ENCODE results near the gene DNAJC11.

DNAJC11 gene

DNA sequence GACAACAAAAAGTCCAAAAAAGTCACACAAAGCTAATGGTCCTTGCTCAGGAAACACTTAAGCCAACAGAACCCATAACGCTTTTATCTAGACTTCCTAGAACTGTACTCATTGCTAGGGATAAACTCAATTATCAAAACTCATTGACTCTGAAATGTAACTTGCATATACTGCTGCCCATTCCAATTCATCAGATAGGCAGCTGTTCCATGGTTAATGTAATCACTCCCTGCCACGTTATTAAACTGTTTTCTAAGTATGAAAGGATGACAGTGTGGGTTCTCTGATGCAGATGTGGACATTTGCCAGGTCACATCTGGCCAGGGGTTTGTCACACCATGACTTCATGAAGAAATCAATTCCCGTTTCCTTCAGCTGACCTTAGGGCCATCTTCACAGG is 30.3 kb upstream of the DNAJC11 start:
- no peak overlapping the region for H2AFZ ChIP-seq (ENCODE audit: low read depth, low read length)
- TF ChIP-seq, protein P1, sequence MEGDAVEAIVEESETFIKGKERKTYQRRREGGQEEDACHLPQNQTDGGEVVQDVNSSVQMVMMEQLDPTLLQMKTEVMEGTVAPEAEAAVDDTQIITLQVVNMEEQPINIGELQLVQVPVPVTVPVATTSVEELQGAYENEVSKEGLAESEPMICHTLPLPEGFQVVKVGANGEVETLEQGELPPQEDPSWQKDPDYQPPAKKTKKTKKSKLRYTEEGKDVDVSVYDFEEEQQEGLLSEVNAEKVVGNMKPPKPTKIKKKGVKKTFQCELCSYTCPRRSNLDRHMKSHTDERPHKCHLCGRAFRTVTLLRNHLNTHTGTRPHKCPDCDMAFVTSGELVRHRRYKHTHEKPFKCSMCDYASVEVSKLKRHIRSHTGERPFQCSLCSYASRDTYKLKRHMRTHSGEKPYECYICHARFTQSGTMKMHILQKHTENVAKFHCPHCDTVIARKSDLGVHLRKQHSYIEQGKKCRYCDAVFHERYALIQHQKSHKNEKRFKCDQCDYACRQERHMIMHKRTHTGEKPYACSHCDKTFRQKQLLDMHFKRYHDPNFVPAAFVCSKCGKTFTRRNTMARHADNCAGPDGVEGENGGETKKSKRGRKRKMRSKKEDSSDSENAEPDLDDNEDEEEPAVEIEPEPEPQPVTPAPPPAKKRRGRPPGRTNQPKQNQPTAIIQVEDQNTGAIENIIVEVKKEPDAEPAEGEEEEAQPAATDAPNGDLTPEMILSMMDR (IDR thresholded peaks at IDR 0.05; ENCODE audit: low read depth, low read length), result no peak
- TF ChIP-seq EZH2phosphoT487 (IDR thresholded peaks at IDR 0.05; ENCODE audit: low read depth), result no peak
- H3K4me2 ChIP-seq (ENCODE audit: low read length), result no peak overlapping the region
- no peaks in the 10 kb centered on the region for H3K36me3 ChIP-seq (replicated peaks; ENCODE audit: low read depth, low read length)
- no peak overlapping the region for H3K4me3 ChIP-seq (ENCODE audit: low read length)
- no peak overlapping the region for H3K27ac ChIP-seq (ENCODE audit: low read length)
- H3K79me2 ChIP-seq (ENCODE audit: low read length), result no peaks in the 10 kb centered on the region
- H3K27me3 ChIP-seq (ENCODE audit: low read depth, low read length), result no peaks in the 10 kb centered on the region
- no peaks in the 10 kb centered on the region for H4K20me1 ChIP-seq (ENCODE audit: insufficient read depth, low read length)
- no peaks in the 10 kb centered on the region for H3K9me3 ChIP-seq (ENCODE audit: insufficient read depth, low read length)
- no peaks in the 10 kb centered on the region for H3K4me1 ChIP-seq (ENCODE audit: low read length)
- H3K9ac ChIP-seq (ENCODE audit: low read length), result no peak overlapping the region

- H3K9me3 ChIP-seq (ENCODE audit: insufficient read depth, low read length), result no peaks in the 10 kb centered on the region
- no peaks in the 10 kb centered on the region for H3K79me2 ChIP-seq (ENCODE audit: low read length)
- no peaks in the 10 kb centered on the region for H3K27me3 ChIP-seq (ENCODE audit: low read depth, low read length)
- no peaks in the 10 kb centered on the region for H4K20me1 ChIP-seq (ENCODE audit: insufficient read depth, low read length)
- no peak for TF ChIP-seq EZH2phosphoT487 (IDR thresholded peaks at IDR 0.05; ENCODE audit: low read depth)
- TF ChIP-seq, protein P1 (IDR thresholded peaks at IDR 0.05; ENCODE audit: low read depth, low read length), result no peak
- no peak overlapping the region for H3K9ac ChIP-seq (ENCODE audit: low read length)
- H3K27ac ChIP-seq (ENCODE audit: low read length), result no peak overlapping the region
- no peaks in the 10 kb centered on the region for H3K36me3 ChIP-seq (replicated peaks; ENCODE audit: low read depth, low read length)
- no peaks in the 10 kb centered on the region for H3K4me1 ChIP-seq (ENCODE audit: low read length)
- H3K4me3 ChIP-seq (ENCODE audit: low read length), result no peak overlapping the region
- H2AFZ ChIP-seq (ENCODE audit: low read depth, low read length), result no peak overlapping the region
- H3K4me2 ChIP-seq (ENCODE audit: low read length), result no peak overlapping the region
Observed at GRCh38 chr1:6730880-6731279, 29.3 kb upstream of the DNAJC11 start.

DNA sequence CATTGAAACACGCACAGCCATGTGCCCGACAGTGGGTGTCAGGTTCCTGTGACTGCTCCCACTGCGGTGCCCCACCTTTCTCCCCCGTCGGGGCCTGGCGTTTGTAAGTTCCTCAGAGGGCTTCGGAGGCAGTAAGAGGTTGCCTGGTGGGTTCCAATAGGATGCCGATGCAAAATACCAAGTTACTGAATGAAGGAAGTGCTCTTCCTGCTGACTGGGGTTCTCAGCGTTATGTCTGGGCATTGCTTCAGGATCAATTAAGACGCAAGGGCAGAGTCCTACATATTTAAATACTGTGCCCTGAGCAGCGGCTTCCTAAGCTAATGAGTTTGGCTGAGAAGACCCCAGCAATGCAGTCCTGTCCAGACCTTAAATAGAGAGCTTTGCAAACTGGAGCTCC is 28.9 kb upstream of the DNAJC11 start:
- Histone ChIP-seq H3K9me3 (ENCODE audit: insufficient read depth, low read length) (no peaks in the 10 kb centered on the region), H3K4me3 (ENCODE audit: low read length) (no peak overlapping the region), H3K79me2 (ENCODE audit: low read length) (no peaks in the 10 kb centered on the region), H3K36me3 (replicated peaks; ENCODE audit: low read depth, low read length) (no peaks in the 10 kb centered on the region), H3K27me3 (ENCODE audit: low read depth, low read length) (no peaks in the 10 kb centered on the region), H3K27ac (ENCODE audit: low read length) (no peak overlapping the region), H3K4me1 (ENCODE audit: low read length) (no peaks in the 10 kb centered on the region), H4K20me1 (ENCODE audit: insufficient read depth, low read length) (no peaks in the 10 kb centered on the region), H3K9ac (ENCODE audit: low read length) (no peak overlapping the region), H3K4me2 (ENCODE audit: low read length) (no peak overlapping the region), H2AFZ (ENCODE audit: low read depth, low read length) (no peak overlapping the region)
- no peak for TF ChIP-seq EZH2phosphoT487 (IDR thresholded peaks at IDR 0.05; ENCODE audit: low read depth)

GRCh38 chr1:6727535-6727934 is 25.9 kb upstream of the DNAJC11 start:
- Histone ChIP-seq H3K27ac (ENCODE audit: low read length) (no peak overlapping the region), H3K9me3 (ENCODE audit: insufficient read depth, low read length) (no peaks in the 10 kb centered on the region), H3K79me2 (ENCODE audit: low read length) (no peaks in the 10 kb centered on the region), H3K27me3 (ENCODE audit: low read depth, low read length) (no peaks in the 10 kb centered on the region), H2AFZ (ENCODE audit: low read depth, low read length) (peak overlapping the region; percentile 87; the same call in 1 of the 2 replicates), H3K4me2 (ENCODE audit: low read length) (peak overlapping the region; percentile 40), H3K4me3 (ENCODE audit: low read length) (peak overlapping the region; percentile 48), H3K4me1 (ENCODE audit: low read length) (no peaks in the 10 kb centered on the region), H3K36me3 (replicated peaks; ENCODE audit: low read depth, low read length) (no peaks in the 10 kb centered on the region), H4K20me1 (ENCODE audit: insufficient read depth, low read length) (no peaks in the 10 kb centered on the region), H3K9ac (ENCODE audit: low read length) (no peak overlapping the region)
- TF ChIP-seq, protein P1 (IDR thresholded peaks at IDR 0.05; ENCODE audit: low read depth, low read length), result peak; percentile 80
- no peak for TF ChIP-seq EZH2phosphoT487 (IDR thresholded peaks at IDR 0.05; ENCODE audit: low read depth)

- Histone ChIP-seq H3K36me3 (replicated peaks; ENCODE audit: low read depth, low read length) (no peaks in the 10 kb centered on the region), H2AFZ (ENCODE audit: low read depth, low read length) (no peak overlapping the region), H3K79me2 (ENCODE audit: low read length) (no peaks in the 10 kb centered on the region), H4K20me1 (ENCODE audit: insufficient read depth, low read length) (no peaks in the 10 kb centered on the region), H3K9ac (ENCODE audit: low read length) (no peak overlapping the region), H3K4me1 (ENCODE audit: low read length) (no peaks in the 10 kb centered on the region), H3K4me2 (ENCODE audit: low read length) (no peak overlapping the region), H3K9me3 (ENCODE audit: insufficient read depth, low read length) (no peaks in the 10 kb centered on the region), H3K27me3 (ENCODE audit: low read depth, low read length) (no peaks in the 10 kb centered on the region), H3K27ac (ENCODE audit: low read length) (no peak overlapping the region), H3K4me3 (ENCODE audit: low read length) (no peak overlapping the region)
- no peak for TF ChIP-seq EZH2phosphoT487 (IDR thresholded peaks at IDR 0.05; ENCODE audit: low read depth)
- TF ChIP-seq, protein P1 (IDR thresholded peaks at IDR 0.05; ENCODE audit: low read depth, low read length), result no peak
Observed at GRCh38 chr1:6726253-6726652, 24.6 kb upstream of the DNAJC11 start.
